HG02759 (cell line): ENCODE data around the gene UROC1.

Experiments
- ATAC-seq: cut with Tn5 transposase; IDR thresholded peaks from one replicate; pipeline ENCODE4 v1.9.1; 2021; ENCODE audit warnings: mild to moderate bottlenecking, moderate library complexity; ENCODE audit not compliant: unreplicated experiment

Gene UROC1

GRCh38 chr3:126481808-126482502 lies 35.6 kb downstream of the UROC1 start:
- ATAC-seq = no peak

- no peak for ATAC-seq
These were observed 36.7 kb downstream of the UROC1 start for GRCh38 chr3:126480861-126481260.

- ATAC-seq = no peak
These were observed 37.4 kb downstream of the UROC1 start for GRCh38 chr3:126480206-126480605.

GRCh38 chr3:126479642-126480041 lies 37.9 kb downstream of the UROC1 start:
- ATAC-seq = no peak

- ATAC-seq = no peak
These were observed 38.8 kb downstream of the UROC1 start for GRCh38 chr3:126478581-126479310.

GRCh38 chr3:126477061-126477380 lies 40.6 kb downstream of the UROC1 start:
- ATAC-seq = no peak

GRCh38 chr3:126476166-126477060 lies 41.2 kb downstream of the UROC1 start:
- peak; percentile 27 for ATAC-seq

GRCh38 chr3:126475413-126476114 lies 42.0 kb downstream of the UROC1 start, which contains the start of gene ZXDC:
TSS of gene ZXDC (minus strand) at chr3:126475891. CDS start at chr3:126475865, 26 bp downstream.
- peak; percentile 81 for ATAC-seq

GRCh38 chr3:126474498-126475412 lies 42.8 kb downstream of the UROC1 start:
- peak; percentile 23 for ATAC-seq

GRCh38 chr3:126473292-126474168 lies 44.0 kb downstream of the UROC1 start:
- ATAC-seq = no peak

- no peak for ATAC-seq
These were observed 45.1 kb downstream of the UROC1 start for GRCh38 chr3:126472277-126473006.

- no peak for ATAC-seq
These were observed 48.1 kb downstream of the UROC1 start for GRCh38 chr3:126469479-126469878.

GRCh38 chr3:126468028-126468891 lies 49.3 kb downstream of the UROC1 start:
- ATAC-seq = no peak

- ATAC-seq = no peak
These were observed 50.0 kb downstream of the UROC1 start for GRCh38 chr3:126467611-126467955.

- ATAC-seq = no peak
These were observed 50.5 kb downstream of the UROC1 start for GRCh38 chr3:126466886-126467610.

GRCh38 chr3:126465928-126466544 lies 51.5 kb downstream of the UROC1 start:
- no peak for ATAC-seq
